ENCODE data around the gene KCNQ4. TPM values are rescaled to one million over a fixed set of nuclear protein-coding genes. Genes with fewer than 3 reads are reported as not detected.

The KCNQ4 gene
- total RNA-seq, 1 donor = under 0.01 TPM

GRCh38 chr1:40877698-40878097 is 94.1 kb downstream of the KCNQ4 start:
- no peak overlapping the region for H3K4me3 ChIP-seq (ENCODE audit: low read length)
- H3K4me1 ChIP-seq (ENCODE audit: insufficient read depth, low read length) = peaks cover 39% of the 10 kb centered on the region
- peaks cover 2% of the 10 kb centered on the region for H3K27me3 ChIP-seq (ENCODE audit: insufficient read depth, low read length)
- no peaks in the 10 kb centered on the region for H3K9me3 ChIP-seq (ENCODE audit: low read depth, low read length)

GRCh38 chr1:40878906-40879305 is 95.3 kb downstream of the KCNQ4 start:
- Histone ChIP-seq H3K4me3 (ENCODE audit: low read length) (no peak overlapping the region), H3K9me3 (ENCODE audit: low read depth, low read length) (no peaks in the 10 kb centered on the region), H3K4me1 (ENCODE audit: insufficient read depth, low read length) (peaks cover 35% of the 10 kb centered on the region), H3K27me3 (ENCODE audit: insufficient read depth, low read length) (peaks cover 13% of the 10 kb centered on the region)

DNA sequence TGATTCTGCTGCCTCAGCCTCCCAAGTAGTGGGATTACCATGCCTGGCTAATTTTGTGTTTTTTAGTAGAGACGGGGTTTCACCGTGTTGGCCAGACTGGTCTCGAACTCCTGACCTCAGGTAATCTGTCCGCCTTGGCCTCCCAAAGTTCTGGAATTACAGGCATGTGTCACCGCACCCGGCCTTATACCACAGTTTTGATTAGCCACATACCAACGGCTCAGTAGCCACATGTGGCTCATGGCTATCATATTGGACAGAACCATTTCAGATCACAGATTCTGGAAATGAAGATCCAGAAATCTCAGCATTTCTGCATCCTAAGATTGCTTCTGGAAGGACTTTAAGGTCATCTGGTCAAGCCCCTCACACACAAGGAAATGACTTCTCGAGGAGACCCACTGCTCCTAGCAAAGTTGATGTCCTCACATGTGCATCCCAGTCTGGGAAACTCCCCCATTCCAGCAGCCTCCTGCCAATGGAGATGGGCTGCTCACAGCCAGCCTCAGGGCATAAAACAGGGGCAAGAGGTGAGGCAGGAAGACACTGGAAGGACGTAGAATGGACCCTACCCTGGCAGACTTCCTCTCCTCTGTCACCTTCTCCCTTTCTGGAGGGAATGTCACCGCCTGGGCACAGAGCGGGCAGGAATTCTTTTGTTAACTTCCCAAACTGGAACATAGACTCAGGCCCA is 96.0 kb downstream of the KCNQ4 start:
- H3K4me1 ChIP-seq (ENCODE audit: insufficient read depth, low read length) = peaks cover 39% of the 10 kb centered on the region
- no peak overlapping the region for H3K4me3 ChIP-seq (ENCODE audit: low read length)
- no peaks in the 10 kb centered on the region for H3K9me3 ChIP-seq (ENCODE audit: low read depth, low read length)
- H3K27me3 ChIP-seq (ENCODE audit: insufficient read depth, low read length) = peaks cover 18% of the 10 kb centered on the region

DNA sequence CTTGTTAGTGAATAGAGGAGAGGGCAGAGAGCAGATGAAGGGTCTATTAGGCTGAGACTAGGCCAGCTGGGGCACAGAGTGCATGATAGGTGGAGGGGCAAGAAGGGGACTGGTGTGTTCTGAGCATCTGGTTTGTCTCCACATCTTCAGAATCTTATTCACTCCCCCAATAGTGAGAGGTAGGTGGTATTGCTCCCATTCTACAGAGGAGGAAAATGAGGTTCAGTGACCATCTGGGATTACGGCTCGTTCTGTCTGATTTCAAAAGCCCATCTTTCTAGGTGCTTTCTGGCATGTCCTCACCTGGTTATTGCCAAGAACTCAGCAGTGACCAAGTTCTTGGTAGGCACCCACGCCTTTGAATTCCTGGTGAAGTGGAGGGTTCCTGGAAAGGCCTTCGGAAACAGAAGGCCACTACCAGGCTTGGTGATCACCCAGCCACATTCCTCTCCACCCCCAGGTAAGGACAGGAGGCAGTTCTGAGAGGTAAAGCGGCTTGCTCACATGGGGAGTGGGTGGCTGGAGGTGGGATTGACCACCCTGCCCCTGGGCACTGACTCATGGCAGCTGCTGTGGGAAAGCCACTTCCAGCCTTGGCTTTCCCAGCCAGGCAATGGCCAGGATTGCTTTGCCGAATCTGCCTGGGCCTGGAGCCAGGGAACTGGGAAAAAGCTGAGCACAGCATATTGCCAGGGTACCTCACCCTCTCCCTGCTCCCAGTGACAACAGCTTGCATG is 97.4 kb downstream of the KCNQ4 start:
- Histone ChIP-seq H3K27me3 (ENCODE audit: insufficient read depth, low read length) (peaks cover 21% of the 10 kb centered on the region), H3K4me3 (ENCODE audit: low read length) (no peak overlapping the region), H3K4me1 (ENCODE audit: insufficient read depth, low read length) (peaks cover 26% of the 10 kb centered on the region), H3K9me3 (ENCODE audit: low read depth, low read length) (no peaks in the 10 kb centered on the region)

GRCh38 chr1:40884055-40884795 is 100.6 kb downstream of the KCNQ4 start:
- H3K9me3 ChIP-seq (ENCODE audit: low read depth, low read length) = no peaks in the 10 kb centered on the region
- no peak overlapping the region for H3K4me3 ChIP-seq (ENCODE audit: low read length)
- H3K4me1 ChIP-seq (ENCODE audit: insufficient read depth, low read length) = peaks cover 18% of the 10 kb centered on the region
- H3K27me3 ChIP-seq (ENCODE audit: insufficient read depth, low read length) = peaks cover 21% of the 10 kb centered on the region

- Histone ChIP-seq H3K4me3 (ENCODE audit: low read length) (no peak overlapping the region), H3K9me3 (ENCODE audit: low read depth, low read length) (no peaks in the 10 kb centered on the region), H3K27me3 (ENCODE audit: insufficient read depth, low read length) (peaks cover 21% of the 10 kb centered on the region), H3K4me1 (ENCODE audit: insufficient read depth, low read length) (peaks cover 32% of the 10 kb centered on the region)
These were observed 102.9 kb downstream of the KCNQ4 start for GRCh38 chr1:40886318-40887011.

- H3K4me3 ChIP-seq (ENCODE audit: low read length) = no peak overlapping the region
- H3K9me3 ChIP-seq (ENCODE audit: low read depth, low read length) = no peaks in the 10 kb centered on the region
- H3K27me3 ChIP-seq (ENCODE audit: insufficient read depth, low read length) = peaks cover 21% of the 10 kb centered on the region
- H3K4me1 ChIP-seq (ENCODE audit: insufficient read depth, low read length) = peaks cover 38% of the 10 kb centered on the region
These were observed 103.4 kb downstream of the KCNQ4 start for GRCh38 chr1:40887012-40887378.

DNA sequence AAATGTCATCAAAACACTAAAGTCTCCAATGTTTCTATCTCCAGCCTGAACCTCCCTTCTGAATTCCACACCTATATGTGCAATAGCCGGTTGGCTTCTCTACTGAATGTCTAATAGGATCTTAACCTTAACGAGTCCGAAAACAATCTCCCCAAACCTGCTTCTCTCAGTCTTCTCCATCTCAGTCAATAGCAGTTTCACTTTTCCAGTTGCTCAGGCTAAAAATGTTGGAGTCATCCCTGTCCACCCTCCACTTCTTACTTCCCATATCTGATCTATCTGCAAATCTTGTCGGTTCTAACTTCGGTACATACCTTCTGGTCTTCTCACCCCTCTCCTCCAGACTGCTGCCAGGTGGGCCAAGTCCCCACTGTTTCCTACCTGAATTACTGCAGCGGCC is 104.1 kb downstream of the KCNQ4 start:
- Histone ChIP-seq H3K4me1 (ENCODE audit: insufficient read depth, low read length) (peaks cover 42% of the 10 kb centered on the region), H3K4me3 (ENCODE audit: low read length) (no peak overlapping the region), H3K27me3 (ENCODE audit: insufficient read depth, low read length) (peaks cover 19% of the 10 kb centered on the region), H3K9me3 (ENCODE audit: low read depth, low read length) (no peaks in the 10 kb centered on the region)

Other genes starting within 250 kb of the KCNQ4 start
- 0.84 TPM for gene RIMS3, start 118.1 kb upstream of the KCNQ4 start, total RNA-seq
- gene NFYC, start 92.1 kb upstream of the KCNQ4 start, total RNA-seq = 19.4 TPM
- gene CITED4, start 78.6 kb downstream of the KCNQ4 start, total RNA-seq = 14.4 TPM
- 26.1 TPM for gene CTPS1, start 195.9 kb downstream of the KCNQ4 start, total RNA-seq
- 0.10 TPM for gene SLFNL1, start 237.9 kb downstream of the KCNQ4 start, total RNA-seq

Data from mononuclear cell (primary cell).